ENCODE data around the gene PSMD11. TPM values are rescaled to one million over a fixed set of nuclear protein-coding genes. Genes with fewer than 3 reads are reported as not detected.
"Not testable (repeated sequence)": the region's sequence is repeated elsewhere in the genome, so short reads cannot be mapped to it uniquely, and the experiment has no call there.

The PSMD11 gene
- total and polyA plus RNA-seq, 4 donors: 17.4 to 64.1 (median 53.4) TPM

GRCh38 chr17:32518646-32519227 lies 74.4 kb downstream of the PSMD11 start:
- DNase-seq (no peak), ATAC-seq (ENCODE audit: low FRiP score) (peak; percentile 12)
- Histone ChIP-seq H3K4me3 (ENCODE audit: low read length in 2 of 2) (peak overlapping the region in 1 of 2 donors; percentile 56), H3K27me3 (ENCODE audit: control insufficient read depth in 1 of 2, insufficient read depth in 2 of 2, low read length in 1 of 2) (no peaks in the 10 kb centered on the region), H3K4me1 (ENCODE audit: control insufficient read depth in 1 of 2, insufficient read depth in 2 of 2, low read length in 2 of 2) (no peaks in the 10 kb centered on the region), H3K27ac (ENCODE audit: low read depth in 1 of 2, low read length in 2 of 2) (no peak overlapping the region), H3K36me3 (ENCODE audit: control insufficient read depth in 1 of 2, insufficient read depth in 2 of 2, low read length in 1 of 2) (no peaks in the 10 kb centered on the region), H3K9me3 (ENCODE audit: control insufficient read depth, low read length) (no peaks in the 10 kb centered on the region)
- WGBS, 2 donors: 52 to 65% methylated on average over 31 of the region's 31 CpGs
- intact Hi-C loops (cut with DNase I): no loop called here

- 1% methylated on average over 38 to 61 of the region's 61 CpGs for WGBS, 2 donors
- Histone ChIP-seq H3K4me1 (ENCODE audit: control insufficient read depth in 1 of 2, insufficient read depth in 2 of 2, low read length in 2 of 2) (no peaks in the 10 kb centered on the region), H3K27ac (ENCODE audit: low read depth in 1 of 2, low read length in 2 of 2) (no peak overlapping the region), H3K4me3 (ENCODE audit: low read length in 2 of 2) (peak overlapping the region in 1 of 2 donors; percentile 56), H3K36me3 (ENCODE audit: control insufficient read depth in 1 of 2, insufficient read depth in 2 of 2, low read length in 1 of 2) (no peaks in the 10 kb centered on the region), H3K9me3 (ENCODE audit: control insufficient read depth, low read length) (no peaks in the 10 kb centered on the region), H3K27me3 (ENCODE audit: control insufficient read depth in 1 of 2, insufficient read depth in 2 of 2, low read length in 1 of 2) (no peaks in the 10 kb centered on the region)
- ATAC-seq (ENCODE audit: low FRiP score) (peak; percentile 69), DNase-seq (peak in 1 of 2 donors; percentile 83)
- intact Hi-C loops (cut with DNase I): no loop called here
These were observed 75.2 kb downstream of the PSMD11 start for GRCh38 chr17:32519228-32520103.

GRCh38 chr17:32520104-32520701 lies 75.9 kb downstream of the PSMD11 start:
- WGBS, 2 donors: 66 to 68% methylated on average over 17 of the region's 17 CpGs
- no peak overlapping the region for H3K27ac ChIP-seq (ENCODE audit: low read depth in 1 of 2, low read length in 2 of 2)
- no peaks in the 10 kb centered on the region for H3K27me3 ChIP-seq (ENCODE audit: control insufficient read depth in 1 of 2, insufficient read depth in 2 of 2, low read length in 1 of 2)
- H3K4me1 ChIP-seq (ENCODE audit: control insufficient read depth in 1 of 2, insufficient read depth in 2 of 2, low read length in 2 of 2): no peaks in the 10 kb centered on the region
- no peak overlapping the region for H3K4me3 ChIP-seq (ENCODE audit: low read length in 2 of 2)
- DNase-seq (no peak), ATAC-seq (ENCODE audit: low FRiP score) (no peak)
- no peaks in the 10 kb centered on the region for H3K9me3 ChIP-seq (ENCODE audit: control insufficient read depth, low read length)
- H3K36me3 ChIP-seq (ENCODE audit: control insufficient read depth in 1 of 2, insufficient read depth in 2 of 2, low read length in 1 of 2): no peaks in the 10 kb centered on the region
- intact Hi-C loops (cut with DNase I): no loop called here

- H3K4me3 ChIP-seq (ENCODE audit: low read length in 2 of 2): no peak overlapping the region
- intact Hi-C loops (cut with DNase I): no loop called here
- DNase-seq: no peak
These were observed 76.6 kb downstream of the PSMD11 start for GRCh38 chr17:32520737-32521404.

GRCh38 chr17:32523017-32523680 lies 78.8 kb downstream of the PSMD11 start:
- ATAC-seq (ENCODE audit: low FRiP score): no peak
- no peaks in the 10 kb centered on the region for H3K27me3 ChIP-seq (ENCODE audit: control insufficient read depth in 1 of 2, insufficient read depth in 2 of 2, low read length in 1 of 2)
- intact Hi-C loops (cut with DNase I): no loop called here
- no peak for DNase-seq
- no peak overlapping the region for H3K4me3 ChIP-seq (ENCODE audit: low read length in 2 of 2)
- no peaks in the 10 kb centered on the region for H3K36me3 ChIP-seq (ENCODE audit: control insufficient read depth in 1 of 2, insufficient read depth in 2 of 2, low read length in 1 of 2)
- no peaks in the 10 kb centered on the region for H3K9me3 ChIP-seq (ENCODE audit: control insufficient read depth, low read length)
- no peak overlapping the region for H3K27ac ChIP-seq (ENCODE audit: low read depth in 1 of 2, low read length in 2 of 2)
- WGBS, 2 donors: 93% methylated on average over 11 of the region's 11 CpGs
- no peaks in the 10 kb centered on the region for H3K4me1 ChIP-seq (ENCODE audit: control insufficient read depth in 1 of 2, insufficient read depth in 2 of 2, low read length in 2 of 2)

More at GRCh38 chr17:32520737-32521404, 76.6 kb downstream of the PSMD11 start:
- no peaks in the 10 kb centered on the region for H3K27me3 ChIP-seq (ENCODE audit: control insufficient read depth in 1 of 2, insufficient read depth in 2 of 2, low read length in 1 of 2)
- 97% methylated on average over 9 of the region's 9 CpGs for WGBS, 2 donors
- no peak overlapping the region for H3K27ac ChIP-seq (ENCODE audit: low read depth in 1 of 2, low read length in 2 of 2)
- no peaks in the 10 kb centered on the region for H3K9me3 ChIP-seq (ENCODE audit: control insufficient read depth, low read length)
- no peak for ATAC-seq (ENCODE audit: low FRiP score)
- no peaks in the 10 kb centered on the region for H3K36me3 ChIP-seq (ENCODE audit: control insufficient read depth in 1 of 2, insufficient read depth in 2 of 2, low read length in 1 of 2)
- no peaks in the 10 kb centered on the region for H3K4me1 ChIP-seq (ENCODE audit: control insufficient read depth in 1 of 2, insufficient read depth in 2 of 2, low read length in 2 of 2)

- intact Hi-C loops (cut with DNase I): no loop called here
- Histone ChIP-seq H3K27me3 (ENCODE audit: control insufficient read depth in 1 of 2, insufficient read depth in 2 of 2, low read length in 1 of 2) (no peaks in the 10 kb centered on the region), H3K9me3 (ENCODE audit: control insufficient read depth, low read length) (no peaks in the 10 kb centered on the region), H3K4me1 (ENCODE audit: control insufficient read depth in 1 of 2, insufficient read depth in 2 of 2, low read length in 2 of 2) (no peaks in the 10 kb centered on the region), H3K36me3 (ENCODE audit: control insufficient read depth in 1 of 2, insufficient read depth in 2 of 2, low read length in 1 of 2) (no peaks in the 10 kb centered on the region), H3K27ac (ENCODE audit: low read depth in 1 of 2, low read length in 2 of 2) (no peak overlapping the region), H3K4me3 (ENCODE audit: low read length in 2 of 2) (no peak overlapping the region)
- 90 to 91% methylated on average over 12 of the region's 12 CpGs for WGBS, 2 donors
- DNase-seq (no peak), ATAC-seq (ENCODE audit: low FRiP score) (no peak)
These were observed 79.7 kb downstream of the PSMD11 start for GRCh38 chr17:32523827-32524552.

- H3K4me3 ChIP-seq (ENCODE audit: low read length in 2 of 2); H3K4me1 ChIP-seq (ENCODE audit: control insufficient read depth in 1 of 2, insufficient read depth in 2 of 2, low read length in 2 of 2); H3K36me3 ChIP-seq (ENCODE audit: control insufficient read depth in 1 of 2, insufficient read depth in 2 of 2, low read length in 1 of 2); intact Hi-C loops (cut with DNase I); DNase-seq; H3K9me3 ChIP-seq (ENCODE audit: control insufficient read depth, low read length); ATAC-seq (ENCODE audit: low FRiP score); H3K27ac ChIP-seq (ENCODE audit: low read depth in 1 of 2, low read length in 2 of 2); H3K27me3 ChIP-seq (ENCODE audit: control insufficient read depth in 1 of 2, insufficient read depth in 2 of 2, low read length in 1 of 2): not testable (repeated sequence)
- 95 to 96% methylated on average over 6 of the region's 6 CpGs for WGBS, 2 donors
These were observed 80.2 kb downstream of the PSMD11 start for GRCh38 chr17:32524553-32524880.

- no peaks in the 10 kb centered on the region for H3K9me3 ChIP-seq (ENCODE audit: control insufficient read depth, low read length)
- no peak overlapping the region for H3K4me3 ChIP-seq (ENCODE audit: low read length in 2 of 2)
- no peaks in the 10 kb centered on the region for H3K27me3 ChIP-seq (ENCODE audit: control insufficient read depth in 1 of 2, insufficient read depth in 2 of 2, low read length in 1 of 2)
- 17 to 18% methylated on average over 4 of the region's 4 CpGs for WGBS, 2 donors
- no peaks in the 10 kb centered on the region for H3K36me3 ChIP-seq (ENCODE audit: control insufficient read depth in 1 of 2, insufficient read depth in 2 of 2, low read length in 1 of 2)
- H3K27ac ChIP-seq (ENCODE audit: low read depth in 1 of 2, low read length in 2 of 2): no peak overlapping the region
- DNase-seq: no peak
- ATAC-seq (ENCODE audit: low FRiP score): no peak
- no peaks in the 10 kb centered on the region for H3K4me1 ChIP-seq (ENCODE audit: control insufficient read depth in 1 of 2, insufficient read depth in 2 of 2, low read length in 2 of 2)
- intact Hi-C loops (cut with DNase I): no loop called here
These were observed 80.8 kb downstream of the PSMD11 start for GRCh38 chr17:32525122-32525521.

Data from aorta (tissue), 5 donors.